CMK (cell line): ENCODE data around the gene CD8B2.
"Not testable (repeated sequence)": the region's sequence is repeated elsewhere in the genome, so short reads cannot be mapped to it uniquely, and the experiment has no call there.

Source experiments
- DNase-seq: peaks from one replicate; pipeline ENCODE4 v3.0.0-alpha.2; 2010; ENCODE audit warnings: low read depth

The CD8B2 gene

DNA sequence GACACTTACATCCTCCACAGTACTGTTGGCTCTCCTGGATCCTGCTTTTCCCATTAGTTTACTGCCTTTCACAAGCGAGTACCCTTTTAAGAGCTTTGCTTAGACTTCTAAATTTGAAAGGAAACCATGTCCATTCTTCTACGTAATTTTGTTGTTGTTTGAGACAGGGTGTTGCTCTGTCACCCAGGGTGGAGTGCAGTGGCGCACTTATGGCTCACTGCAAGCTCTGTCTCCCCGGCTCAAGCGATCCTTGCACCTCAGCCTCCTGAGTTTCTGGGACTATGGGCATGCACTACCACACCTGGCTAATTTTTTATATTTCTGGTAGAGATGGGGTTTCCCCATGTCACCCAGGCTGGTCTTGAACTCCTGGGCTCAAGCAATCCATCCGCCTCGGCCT is 24.8 kb downstream of the CD8B2 start:
- DNase-seq: not testable (repeated sequence)

DNA sequence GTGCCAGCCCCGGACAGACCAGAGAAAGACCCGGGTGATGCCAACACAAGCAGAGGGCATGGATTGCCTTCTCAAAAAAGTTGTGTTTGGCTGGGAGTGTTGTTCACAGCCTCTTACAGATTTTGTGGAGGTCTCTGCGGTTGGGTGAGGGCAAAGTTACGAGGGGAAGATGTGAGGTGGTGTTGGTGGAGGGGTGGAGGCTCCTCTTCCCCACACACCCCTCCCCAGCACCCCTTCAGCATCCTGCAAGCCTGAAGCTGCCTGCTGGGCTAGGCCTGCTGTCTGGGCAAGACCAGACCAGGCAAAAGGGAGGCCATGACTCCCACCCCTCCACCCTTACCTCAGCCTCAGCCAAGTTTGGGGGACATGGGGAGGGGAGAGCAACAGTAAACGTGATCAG is 26.2 kb downstream of the CD8B2 start:
- not testable (repeated sequence) for DNase-seq

DNA sequence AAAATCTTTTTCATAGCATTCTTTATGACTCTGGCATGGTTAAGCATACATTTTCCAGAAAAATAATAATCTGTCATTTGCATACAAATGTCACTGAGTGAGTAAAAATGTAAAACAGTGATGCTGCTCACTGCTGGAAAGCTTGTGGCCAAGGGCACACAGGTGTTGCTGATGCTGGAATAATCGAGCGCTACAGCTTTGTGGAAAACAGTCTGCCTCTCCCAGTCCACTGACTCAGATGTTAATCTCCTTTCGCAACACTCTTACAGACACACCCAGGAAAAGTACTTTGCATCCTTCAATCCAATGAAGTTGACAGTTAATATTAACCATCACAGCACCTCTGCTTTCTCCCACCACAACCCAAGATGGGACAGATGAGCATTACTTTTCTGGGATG is 27.7 kb downstream of the CD8B2 start:
- not testable (repeated sequence) for DNase-seq

DNA sequence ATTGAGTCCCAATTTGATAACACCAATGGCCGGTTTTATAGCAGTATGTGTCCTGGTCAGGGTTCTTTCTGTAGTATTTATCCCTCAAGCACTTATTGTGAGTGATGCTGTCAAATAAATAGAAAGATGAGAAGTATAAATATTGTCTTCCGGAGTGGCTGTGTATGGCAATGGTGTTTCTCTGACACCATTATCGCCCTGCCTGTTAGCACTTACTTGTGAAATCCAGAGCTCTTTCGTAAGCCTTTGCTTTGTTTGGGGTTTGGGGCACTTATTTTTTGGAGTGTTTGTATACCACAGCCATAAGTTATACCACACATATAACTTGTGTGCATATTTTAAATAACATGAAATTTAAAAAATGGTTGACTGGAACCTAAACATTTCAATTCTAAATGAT is 29.3 kb downstream of the CD8B2 start:
- DNase-seq: no peak

DNA sequence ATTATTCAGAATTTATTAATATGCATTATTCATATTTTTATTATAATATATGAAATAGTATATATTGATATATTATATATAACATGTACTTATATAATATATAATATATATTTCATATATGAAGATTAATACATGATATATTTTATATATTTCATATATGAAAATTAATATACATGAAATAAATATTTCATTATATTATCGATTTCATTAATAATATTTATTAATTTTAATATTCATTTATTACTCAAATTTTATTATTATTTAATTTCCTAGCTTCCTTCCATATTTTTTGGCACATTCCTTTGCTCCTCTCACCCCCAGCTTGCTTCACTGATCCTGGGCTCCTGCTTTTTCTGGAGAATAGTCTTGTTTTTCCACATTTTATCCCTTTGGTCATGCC is 29.7 kb downstream of the CD8B2 start:
- DNase-seq: no peak

DNA sequence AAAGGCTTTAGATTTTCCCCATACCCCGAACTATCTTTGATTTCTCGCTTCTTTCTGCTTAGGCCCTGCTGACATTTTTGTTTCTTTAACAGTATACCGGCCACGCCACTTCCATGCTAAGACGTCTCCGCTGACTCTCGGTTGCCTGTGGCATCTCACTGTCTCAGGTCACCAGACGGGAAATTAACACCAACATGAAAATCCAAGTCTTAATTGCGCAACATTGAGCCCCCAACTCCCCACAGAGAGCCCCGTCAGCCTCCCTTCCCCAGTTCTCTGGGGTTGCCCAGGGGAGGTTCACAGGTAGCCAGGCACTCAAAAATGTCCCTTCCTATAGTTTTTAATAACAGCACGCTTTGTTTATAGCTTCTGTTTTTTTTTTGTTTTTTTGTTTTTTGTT is 30.2 kb downstream of the CD8B2 start:
- DNase-seq: no peak

DNA sequence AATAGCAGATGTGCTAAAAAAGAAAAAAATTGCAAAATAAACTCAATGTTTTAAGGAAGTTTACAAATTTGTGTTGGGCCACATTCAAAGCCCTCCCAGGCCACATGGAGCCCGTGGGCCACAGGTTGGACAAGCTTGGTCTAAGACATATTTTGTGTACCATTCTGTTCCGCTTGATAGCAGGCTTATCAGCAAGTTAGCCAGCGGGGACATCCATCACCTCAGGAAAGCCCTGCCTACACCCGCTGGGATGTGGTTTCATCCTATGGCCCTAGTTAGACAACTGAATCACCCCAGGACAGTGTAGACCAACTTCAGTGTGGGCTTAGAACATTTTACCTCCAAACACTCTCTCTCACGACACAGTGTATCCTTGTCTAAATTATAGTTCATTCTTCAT is 32.6 kb downstream of the CD8B2 start:
- no peak for DNase-seq

DNA sequence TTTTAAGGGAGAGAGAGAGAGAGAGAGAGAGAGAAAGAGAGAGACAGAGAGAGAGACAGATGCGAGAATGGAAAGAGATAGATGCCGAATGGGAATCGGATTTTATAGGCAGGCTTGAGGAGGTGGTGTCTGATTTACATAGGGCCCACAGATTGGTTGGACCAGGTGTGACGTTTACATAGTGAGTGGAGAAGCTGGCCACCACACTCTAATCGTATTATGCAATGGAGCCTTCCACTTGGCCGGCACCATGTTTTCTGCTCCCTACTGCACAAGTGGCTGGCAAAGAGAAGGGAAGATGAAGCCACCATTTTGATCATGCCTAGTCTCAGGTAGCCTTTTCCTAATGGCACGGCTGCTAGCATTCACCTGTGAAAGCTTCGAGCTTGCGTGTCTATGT is 33.9 kb downstream of the CD8B2 start:
- DNase-seq: no peak

DNA sequence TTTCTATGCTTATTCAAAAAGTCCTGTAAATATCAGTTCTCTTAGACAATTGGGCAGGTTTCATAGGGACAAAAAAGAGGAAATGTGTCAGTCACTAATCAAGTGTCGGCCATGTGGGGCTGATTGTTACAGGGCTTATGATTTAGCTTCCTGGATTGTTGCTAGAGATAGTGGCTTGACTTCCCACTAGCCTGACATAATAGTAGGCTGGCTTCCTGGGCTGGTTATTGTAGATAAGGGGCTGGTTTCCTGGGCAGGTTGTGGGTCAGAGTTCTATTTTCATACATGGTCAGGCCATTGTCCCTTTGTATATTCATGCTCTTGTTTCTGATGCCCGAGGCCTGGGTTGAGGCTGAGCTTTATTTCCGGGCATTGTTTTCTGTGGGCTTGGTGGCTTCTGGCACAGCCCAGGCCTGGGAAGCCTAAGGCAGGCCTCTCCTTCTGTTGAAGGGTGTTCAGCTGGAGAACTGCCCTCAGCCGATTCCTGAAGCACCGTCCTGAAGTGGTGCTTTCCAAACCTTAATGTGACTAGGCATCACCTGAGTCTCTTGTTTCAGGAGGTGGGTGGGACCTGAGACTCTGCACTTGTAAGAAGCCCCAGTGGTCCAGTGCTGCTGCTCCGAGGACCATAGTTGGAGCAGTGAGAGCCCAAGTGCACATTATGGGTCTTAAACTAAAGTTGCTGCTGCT is 37.0 kb downstream of the CD8B2 start:
- peak; percentile 33 for DNase-seq

DNA sequence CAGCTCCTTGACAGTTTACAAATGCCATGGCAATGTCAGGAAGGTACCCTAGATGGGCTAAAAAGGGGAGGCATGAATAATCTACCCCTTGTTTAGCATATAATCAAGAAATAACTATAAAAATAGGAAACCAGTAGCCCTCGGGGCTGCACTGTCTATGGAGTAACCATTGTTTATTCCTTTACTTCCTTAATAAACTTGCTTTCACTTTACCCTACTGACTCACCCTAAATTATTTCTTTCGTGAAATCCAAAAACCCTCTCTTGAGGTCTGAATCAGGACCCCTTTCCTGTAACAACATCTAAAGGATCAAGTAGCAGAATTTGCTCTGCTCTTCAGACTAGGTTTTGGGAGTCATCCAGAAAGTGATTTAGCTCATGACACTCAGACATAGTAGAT is 43.7 kb downstream of the CD8B2 start:
- DNase-seq: no peak

DNA sequence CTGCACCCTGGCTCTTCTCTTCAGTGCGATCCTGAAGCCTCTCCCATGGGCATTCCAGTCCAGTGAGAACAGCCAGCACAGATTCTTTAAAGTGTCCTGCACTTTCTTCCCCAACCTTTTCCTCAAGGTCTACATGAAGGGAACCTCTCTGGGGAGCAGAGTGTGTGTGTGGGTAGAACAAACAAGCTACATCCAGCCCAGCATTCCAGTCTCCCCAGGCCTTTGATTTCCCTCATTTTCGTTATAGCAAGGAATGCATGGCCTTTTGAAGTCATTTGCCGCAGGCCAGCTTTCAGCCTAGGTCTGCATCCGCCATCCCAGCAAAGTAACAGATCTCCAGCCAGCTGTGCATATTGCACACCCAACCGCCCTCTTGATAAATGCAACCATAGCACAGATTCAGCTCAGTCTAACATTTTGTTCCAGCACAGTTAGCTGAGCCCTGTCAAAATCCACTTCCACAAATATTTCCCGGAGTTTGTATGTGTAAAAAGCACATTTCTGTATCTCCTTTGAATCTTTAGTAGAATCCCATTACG is 44.6 kb downstream of the CD8B2 start:
- no peak for DNase-seq

DNA sequence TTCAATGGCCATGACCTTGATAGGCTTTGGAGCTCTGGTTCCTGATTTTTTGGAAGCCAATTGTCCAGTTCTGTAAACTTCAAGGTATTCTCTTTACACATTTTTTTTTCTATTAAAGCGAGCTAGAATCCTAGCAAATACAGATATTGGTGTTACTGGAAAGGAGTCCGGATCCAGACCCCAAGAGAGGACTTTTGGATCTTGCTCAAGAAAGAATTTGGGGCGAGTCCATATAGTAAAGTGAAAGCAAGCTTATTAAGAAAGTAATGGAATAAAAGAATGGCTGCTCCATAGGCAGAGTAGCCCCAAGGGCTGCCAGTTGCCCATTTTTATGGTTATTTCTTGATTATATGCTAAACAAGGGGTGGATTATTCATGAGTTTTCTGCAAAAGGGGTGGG is 45.1 kb downstream of the CD8B2 start:
- no peak for DNase-seq

DNA sequence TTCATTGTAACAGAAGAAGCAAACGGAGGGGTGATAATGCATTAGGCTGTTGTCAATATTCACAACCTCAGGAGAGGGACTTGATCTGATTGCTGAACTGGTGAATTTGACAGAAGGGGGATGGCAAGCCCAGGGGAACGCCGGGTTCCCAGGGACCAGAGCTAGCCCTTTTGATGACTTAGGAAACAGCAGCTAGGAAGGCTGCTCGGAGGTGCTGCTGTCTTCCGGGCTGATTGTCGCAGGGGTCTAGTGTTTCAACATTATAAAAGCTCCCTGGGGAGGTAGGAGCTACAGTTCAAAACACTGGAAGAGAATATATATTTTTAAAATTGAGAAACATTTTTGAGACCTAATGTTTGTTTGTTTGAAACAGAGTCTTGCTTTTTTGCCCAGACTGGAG is 47.3 kb downstream of the CD8B2 start:
- no peak for DNase-seq

DNA sequence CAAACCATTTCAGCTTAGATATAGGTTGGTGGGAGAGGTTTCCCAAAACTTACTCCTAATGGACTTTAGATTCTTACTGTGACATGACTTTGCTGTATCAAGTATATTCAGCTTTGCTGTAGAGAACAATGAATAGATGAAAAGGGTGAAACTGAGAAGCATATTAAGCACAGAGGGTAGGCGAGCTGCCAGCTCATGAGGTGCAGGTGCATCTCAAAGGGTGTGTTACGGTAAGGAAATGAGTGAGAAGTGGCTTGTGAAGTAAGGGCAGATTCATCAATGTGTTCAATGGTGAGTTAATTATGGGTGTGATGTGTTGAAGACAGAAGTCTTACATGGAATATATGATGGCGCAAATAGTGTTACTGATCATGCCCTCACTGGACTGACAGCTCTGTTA is 49.3 kb downstream of the CD8B2 start:
- DNase-seq: no peak

DNA sequence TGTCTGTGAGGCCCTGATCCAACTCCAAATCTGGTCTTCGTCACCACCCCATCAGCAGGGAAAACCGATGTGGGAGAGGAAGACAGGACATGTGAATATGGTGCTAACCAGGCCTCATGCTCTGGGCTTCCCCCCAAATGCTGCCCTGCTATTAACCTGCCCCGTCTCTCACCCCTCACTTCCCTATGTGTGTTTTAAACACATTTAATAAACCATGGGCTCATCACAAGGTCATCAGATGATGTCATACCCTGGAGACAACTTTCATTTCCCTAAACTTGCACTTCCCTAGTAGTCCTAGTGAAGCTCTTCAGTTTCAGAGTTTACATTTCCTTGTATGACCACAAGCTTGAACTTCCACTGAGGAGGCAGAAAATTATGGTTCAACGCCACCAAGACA is 49.9 kb downstream of the CD8B2 start:
- no peak for DNase-seq

DNA sequence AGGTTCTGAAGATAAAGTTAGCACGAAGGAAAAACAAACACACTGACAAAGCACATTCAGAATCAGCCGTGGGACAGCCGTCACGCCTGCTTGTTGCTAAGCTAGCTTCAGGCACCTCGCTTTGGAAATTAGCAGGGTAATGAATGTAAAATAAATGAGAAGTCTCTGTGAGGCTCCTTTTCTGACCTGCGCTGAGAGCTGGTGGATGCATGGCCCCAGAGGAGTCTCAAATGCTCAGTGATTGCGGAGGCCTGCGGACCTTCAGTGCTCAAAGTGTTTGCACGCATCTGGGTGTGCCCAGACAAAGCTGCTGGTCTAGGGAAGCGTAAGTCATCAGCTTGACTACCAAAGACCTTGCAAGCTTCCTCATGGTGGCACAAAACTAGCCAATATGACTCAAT is 50.6 kb downstream of the CD8B2 start:
- DNase-seq: no peak

DNA sequence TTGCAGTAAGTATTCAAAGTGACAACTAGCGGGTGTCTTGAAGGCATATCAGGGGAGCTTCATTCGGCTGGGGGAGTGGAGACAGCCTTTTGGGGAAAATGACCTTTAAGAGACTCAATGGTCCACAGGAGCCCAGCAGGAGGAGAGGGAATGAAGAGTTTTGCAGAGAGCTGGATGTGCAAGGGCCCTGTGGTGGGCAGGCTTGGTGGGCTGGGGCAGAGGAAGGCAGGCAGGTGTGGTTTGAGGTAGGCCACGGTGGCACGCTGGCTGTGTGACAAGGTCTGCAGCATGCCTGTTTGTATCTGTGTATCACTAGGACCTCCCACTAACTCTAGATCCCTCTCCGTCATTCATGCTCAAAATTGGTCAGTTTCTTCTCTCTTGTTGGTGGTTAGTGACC is 53.7 kb downstream of the CD8B2 start:
- no peak for DNase-seq

DNA sequence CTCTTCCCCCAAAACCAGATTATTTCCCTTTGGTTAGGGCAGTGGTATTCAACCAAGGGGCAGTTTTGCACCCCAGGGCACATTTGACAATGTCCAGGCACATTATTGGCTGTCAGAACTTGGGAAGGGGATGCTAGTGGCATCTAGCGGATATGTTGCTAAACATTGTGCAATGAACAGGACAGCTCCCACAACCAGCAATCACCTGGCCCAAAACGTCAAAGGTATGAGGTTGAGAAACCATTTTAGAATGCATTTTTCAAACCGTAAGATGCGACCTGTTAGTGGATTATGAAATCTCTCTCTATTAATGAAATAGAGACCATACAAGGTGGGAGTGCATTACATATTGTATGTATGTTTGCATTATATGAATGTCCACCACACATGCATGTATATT is 54.2 kb downstream of the CD8B2 start:
- no peak for DNase-seq

DNA sequence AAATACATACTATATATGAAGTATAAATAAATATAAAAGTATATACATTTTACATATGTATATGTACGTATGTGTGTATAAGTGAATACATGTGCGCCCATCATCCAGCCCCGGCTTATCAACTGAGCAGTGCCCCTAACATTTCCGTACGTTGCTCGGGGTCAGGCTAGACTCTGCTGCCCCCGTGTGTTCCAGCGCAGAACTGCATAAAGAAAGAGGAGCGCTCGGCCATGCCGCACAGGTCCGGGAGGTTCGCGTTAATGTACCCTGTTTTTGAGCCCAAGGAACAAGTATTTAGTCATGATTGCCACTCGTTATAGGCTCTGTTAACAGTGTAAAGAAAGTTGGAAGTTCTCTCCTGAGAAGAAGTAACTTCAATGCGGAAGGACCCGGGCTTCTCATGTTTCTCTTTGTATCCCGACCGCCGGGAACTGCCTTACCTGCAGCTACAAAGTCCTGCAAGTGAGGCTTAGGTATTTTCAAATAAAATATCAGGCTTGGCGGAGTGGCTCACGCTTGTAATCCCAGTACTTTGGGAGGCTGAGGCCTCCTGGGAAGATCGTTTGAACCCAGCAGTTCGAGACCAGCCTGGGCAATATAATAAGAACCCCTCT is 55.7 kb downstream of the CD8B2 start:
- peak; percentile 29 for DNase-seq

DNA sequence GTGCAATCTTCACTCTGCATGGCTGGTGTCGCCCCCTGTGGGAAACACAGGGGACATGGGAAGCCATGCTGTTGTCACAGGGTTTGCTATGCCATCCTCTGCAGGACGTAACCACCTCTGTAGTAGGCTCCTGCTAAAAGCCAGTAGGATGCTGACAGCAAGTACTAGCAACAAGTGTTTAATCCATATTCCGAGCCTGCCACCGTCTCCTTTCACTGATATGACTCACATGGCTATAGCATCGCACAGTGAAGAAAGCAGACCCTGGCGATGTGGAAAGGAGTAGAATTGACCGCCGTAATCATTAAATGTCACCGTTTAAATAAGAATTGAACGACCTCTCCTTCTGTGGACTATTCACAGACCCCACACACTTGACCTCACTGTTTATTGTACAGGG is 57.8 kb downstream of the CD8B2 start:
- no peak for DNase-seq

DNA sequence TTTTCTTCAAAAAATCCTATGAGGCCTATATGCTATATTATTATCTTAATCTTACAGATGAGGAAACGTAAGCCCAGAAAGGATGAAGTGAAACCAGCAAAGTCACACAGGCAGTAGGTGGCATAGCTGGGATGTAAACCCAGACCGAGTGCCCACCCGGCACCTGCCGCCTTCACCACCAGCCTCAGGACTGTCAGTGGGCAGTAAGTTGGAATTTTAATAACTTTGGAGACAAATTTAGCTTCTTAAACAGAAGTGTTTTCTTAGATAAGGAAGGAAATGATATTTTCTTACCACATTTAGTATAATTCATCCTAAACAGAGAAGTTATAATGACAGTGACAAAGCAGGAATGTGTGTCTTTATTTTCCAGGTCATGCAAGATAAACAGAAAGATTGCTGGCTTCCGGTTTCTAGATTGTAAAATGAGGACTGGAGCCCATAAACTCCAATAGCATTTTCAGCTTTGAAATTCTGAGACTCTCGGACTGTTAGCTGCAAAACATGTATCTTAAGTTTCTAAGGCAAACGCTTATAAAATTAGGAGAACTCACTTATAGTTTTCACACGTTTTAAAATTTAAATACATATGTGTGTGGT is 59.3 kb downstream of the CD8B2 start:
- no peak for DNase-seq

DNA sequence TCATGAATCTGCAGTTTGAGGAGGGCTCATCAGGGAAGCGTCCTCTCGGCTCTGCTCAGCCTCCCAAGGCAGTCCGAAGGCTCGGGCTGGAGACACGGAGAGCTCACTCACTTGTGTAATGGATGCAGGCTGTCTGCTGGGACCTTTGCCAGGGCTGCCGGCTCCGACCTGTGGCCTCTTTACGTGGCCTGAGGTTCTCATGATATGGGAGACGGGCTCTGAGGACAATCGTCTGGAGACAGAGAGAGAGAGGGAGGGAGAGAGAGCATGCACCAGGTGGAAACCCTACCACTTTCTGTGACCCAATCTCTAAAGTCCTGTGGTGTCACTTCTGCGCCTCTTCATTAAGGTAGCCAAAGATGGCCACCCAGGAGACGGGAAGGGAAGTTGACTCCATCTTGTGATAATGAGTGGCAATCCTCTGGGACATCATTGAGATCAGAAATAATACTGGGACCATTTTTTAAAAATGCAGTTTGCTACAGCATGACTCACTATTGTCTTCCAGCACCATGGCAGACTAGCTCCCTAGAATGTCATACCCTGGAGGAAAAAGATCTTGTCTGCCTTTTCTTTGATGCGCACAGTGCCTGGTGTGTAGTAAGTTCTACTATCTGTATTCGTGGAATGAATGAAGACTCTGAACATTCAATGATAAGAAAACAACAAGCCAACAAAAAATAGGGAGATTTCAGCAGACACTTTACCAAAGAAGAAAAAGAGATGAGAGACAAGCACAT is 60.2 kb downstream of the CD8B2 start:
- DNase-seq: no peak
